HG03354 (cell line): ENCODE measurements around the gene IFNLR1.

ENCODE experiments used
- ATAC-seq: cut with Tn5 transposase; IDR thresholded peaks from one replicate; pipeline ENCODE4 v1.9.1; 2021; ENCODE audit warnings: mild to moderate bottlenecking; ENCODE audit not compliant: unreplicated experiment, poor library complexity, severe bottlenecking

The IFNLR1 gene

DNA sequence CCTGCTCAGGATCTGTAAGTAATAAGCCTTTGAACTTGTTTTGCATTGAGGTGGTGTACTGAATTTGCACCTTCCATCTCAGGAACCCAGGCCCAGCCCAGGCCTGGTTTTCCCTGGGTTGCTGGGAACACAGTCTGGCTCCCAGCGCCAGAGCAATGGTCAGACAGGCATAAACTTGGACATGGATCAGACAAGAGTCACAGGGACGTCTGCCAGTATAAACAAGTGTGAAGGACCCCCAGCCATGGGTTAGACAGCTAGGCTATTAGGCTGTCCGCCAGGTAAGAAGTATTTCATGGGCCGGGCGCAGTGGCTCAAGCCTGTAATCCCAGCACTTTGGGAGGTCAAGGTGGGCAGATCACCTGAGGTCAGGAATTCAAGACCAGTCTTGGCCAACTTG, 5.5 kb downstream of the IFNLR1 start:
- no peak for ATAC-seq

DNA sequence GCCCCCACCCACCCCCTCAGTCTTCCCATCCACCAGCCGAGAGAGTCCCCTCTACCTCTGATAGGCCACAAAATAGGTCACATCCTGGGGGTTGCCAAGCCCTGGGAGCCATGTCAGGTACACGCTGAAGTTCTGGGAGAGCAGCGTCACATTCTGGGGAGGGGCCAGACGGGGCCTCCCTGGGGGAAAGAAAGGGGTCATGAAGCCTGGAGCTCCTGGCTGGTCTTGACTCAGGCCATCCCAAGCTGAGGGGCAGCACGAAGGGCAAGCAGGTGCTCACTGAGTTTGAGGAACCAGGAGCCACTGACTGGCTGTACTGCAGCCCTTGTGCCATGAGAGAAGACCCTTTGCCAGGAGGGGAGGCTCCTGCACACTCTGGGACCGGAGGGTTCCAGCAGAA, 6.4 kb downstream of the IFNLR1 start:
- no peak for ATAC-seq

DNA sequence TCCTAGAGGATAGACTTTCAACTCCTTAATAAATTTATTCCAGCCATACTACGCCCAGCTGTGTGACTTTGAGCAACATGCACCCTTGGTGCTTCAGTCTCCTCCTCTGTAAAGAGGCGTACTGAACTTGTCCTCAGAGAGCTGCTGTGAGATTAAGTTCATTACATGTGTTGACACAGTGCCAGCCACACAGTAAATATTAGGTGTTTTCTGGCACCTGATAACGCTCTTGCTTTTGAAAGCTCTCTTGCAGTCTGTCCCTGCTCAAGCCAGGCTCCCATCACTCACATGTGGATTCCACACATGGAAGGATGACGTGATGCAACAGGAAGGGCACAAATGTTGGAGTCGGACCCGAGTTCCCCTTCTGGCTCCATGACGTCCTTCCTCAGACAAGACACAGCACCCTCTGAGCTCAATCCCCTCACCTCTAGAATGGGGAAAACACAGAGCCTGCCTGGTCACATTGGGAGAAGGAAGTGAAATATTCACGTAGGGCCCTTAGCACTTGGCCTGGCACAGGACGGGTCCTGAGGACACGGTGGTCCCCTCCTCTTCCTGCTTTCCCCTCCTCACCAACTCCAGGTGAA, 7.7 kb downstream of the IFNLR1 start:
- no peak for ATAC-seq

DNA sequence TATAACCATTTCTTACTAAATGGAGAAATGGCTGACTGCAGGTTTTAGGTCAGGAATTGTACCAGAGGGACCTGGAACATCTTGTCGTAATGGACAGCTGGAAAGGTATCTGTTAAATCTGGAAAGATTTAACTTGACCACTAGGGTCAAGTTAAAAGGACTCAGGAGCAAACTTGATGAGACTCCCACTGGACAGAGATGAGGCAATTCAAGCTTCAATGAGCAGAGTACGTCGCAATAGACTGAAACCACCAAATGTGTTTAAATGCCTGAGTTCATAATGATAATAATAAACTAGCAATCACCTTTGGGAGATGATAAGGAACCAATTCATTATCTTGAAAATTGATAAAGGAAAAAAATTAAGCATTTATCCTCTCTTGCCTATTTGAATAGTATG, 8.7 kb downstream of the IFNLR1 start:
- no peak for ATAC-seq

DNA sequence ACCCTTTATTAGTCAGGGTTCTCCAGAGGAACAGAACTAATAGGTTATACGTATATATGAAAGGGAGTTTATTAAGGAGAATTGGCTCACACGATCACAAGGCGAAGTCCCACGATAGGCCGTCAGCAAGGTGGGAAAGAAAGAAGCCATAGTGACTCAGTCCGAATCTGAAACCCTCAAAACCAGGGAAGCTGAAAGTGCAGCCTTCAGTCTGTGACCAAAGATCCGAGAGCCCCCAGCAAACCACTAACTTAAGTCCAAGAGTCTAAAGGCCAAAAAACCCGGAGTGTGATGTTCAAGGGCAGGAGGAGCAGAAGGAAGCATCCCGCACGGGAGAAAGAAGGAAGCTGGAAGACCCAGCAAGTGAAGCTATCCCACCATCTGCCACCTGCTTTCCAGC, 9.9 kb downstream of the IFNLR1 start:
- no peak for ATAC-seq

DNA sequence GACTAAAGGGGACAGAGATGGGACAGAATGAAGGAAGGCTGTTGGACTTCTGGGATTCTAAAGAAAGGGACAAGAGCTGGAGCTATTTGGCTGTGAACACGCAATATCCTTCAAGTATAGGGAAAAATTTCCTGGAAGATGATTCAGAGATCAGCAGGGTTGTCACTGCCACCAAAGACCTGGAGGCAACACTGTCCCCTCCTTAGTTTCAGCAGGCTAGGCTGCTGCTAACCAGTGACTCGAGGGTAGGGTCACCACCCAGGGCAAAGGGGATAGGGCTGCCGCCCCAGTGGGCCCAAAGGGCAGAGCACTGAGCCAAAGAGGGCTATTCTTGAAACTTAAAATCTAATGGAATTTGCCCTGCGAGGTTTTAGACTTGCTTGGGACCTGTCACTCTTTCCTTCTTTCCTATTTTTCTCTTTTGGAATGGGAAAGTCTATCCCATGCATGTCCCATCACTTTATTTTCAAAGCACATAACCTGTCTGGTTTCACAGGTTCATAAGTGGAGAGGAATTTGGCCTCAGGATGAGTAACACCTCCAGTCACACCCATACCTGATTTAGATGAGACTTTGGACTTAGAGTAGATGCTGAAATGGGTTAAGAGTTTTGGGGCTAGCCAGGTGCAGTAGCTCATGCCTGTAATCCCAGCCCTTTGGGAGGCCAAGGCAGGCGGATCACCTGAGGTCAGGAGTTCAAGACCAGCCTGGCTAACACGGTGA, 11.9 kb downstream of the IFNLR1 start:
- ATAC-seq = no peak

DNA sequence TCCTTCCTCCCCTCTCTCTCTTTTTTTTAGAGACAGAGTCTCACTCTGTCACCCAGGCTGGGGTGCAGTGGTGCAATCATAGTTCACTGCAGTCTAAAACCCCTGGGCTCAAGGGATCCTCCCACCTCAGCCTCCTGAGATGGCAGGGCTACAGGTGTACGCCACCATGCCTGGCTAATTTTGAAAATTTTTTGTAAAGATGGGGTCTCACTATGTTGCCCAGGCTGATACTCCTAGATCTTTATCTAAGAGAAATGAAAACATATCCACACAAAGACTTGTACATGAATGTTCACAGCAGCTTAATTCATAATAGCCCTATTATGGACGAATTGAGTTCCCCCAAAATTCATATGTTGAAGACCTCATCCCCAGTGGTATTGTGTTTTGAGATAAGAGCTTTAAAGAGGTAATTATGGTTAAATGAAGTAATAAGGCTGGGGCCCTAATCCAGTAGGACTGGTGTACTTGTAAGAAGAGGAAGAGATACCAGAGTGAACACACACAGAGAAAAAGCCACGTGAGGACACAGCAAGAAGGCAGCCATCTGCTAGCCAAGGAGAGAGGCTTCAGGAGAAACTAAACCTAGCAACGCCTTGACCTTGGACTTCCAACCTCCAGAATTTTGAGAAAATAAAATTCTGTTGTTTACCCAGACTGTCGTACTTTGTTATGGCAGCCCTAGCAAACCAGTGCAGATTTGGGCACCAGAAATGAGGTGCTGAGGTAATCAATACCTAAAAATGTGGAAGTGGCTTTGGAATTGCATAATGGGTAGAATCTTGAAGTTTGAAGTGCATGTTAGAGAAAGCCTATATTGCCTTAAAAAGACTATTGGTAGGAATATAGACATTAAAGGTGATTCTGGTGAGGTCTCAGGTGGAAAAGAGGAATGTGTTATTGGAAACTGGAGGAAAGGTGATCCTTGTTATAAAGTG, 13.2 kb downstream of the IFNLR1 start:
- no peak for ATAC-seq

DNA sequence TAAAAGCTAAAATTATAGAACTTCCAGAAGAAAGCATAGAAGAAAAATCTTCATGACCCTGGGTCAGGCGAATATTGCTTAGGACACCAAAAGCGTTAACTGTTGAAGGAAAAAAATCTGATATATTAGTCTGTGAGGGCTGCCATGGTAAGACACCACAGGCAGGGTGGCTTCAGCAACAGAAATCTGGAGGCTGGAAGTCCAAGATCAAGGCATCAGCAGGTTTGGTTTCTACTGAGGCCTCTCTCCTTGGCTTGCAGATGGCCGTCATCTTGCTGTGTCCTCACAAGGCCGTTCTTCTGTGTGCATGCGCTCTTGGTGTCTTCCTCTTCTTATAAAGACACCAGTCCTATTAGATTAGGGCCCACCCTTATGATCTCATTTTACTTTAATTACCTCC, 14.5 kb downstream of the IFNLR1 start:
- no peak for ATAC-seq

DNA sequence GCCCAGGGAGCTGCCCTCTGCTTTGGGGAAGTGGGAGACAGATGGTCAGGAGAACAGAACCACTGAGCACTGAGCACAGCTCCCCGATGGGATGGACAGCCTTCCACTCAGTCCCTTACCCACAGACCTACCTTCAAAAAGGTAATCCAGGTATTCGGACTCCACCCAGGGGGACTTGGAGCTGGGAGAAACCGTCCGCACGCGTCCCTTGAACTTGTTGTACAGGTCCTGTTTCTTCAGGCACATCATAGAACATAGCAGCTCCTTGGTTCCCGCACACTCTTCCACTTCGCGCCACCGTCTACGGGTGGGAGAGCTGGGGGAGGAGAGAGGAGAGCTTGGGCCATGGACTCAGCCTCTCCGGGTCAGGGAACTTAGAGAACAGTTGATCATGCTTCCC, 17.8 kb downstream of the IFNLR1 start:
- no peak for ATAC-seq

DNA sequence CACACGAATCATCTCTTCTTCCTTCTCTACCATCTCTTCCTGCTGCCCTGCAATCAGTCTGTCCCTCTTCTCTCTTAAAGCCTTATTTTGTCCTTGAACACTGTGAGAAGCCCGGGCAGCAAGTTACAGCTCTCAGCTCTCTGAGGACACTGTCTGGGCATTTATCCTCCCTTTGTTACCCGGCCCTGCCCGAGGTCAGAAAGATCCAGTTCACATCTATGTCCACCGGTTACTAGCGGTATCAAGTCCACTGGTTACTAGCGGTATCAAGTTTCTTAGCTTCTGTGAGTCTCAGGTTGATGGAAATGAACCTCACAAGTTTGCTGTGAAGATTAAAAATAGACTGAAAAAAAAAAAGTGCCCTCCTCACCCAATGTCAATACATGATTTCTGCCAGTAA, 18.8 kb downstream of the IFNLR1 start:
- no peak for ATAC-seq

DNA sequence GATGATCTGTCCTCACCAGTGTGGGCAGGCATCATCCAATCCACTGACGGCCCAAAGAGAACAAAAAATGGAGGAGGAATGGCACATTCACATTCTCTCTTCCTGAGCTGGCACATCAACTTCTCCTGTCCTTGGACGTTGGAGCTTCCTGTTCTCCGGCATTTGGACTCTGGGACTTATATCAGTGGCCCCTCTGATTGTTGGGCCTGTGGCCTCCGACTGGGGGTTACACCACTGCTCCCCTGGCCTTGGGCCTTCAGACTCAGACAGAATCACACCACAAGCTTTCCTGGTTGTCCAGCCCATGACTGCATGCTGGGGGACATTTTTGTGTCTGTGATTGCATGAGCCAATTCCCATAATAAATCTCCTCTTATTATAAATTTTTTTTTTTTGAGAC, 20.1 kb downstream of the IFNLR1 start:
- ATAC-seq = no peak

DNA sequence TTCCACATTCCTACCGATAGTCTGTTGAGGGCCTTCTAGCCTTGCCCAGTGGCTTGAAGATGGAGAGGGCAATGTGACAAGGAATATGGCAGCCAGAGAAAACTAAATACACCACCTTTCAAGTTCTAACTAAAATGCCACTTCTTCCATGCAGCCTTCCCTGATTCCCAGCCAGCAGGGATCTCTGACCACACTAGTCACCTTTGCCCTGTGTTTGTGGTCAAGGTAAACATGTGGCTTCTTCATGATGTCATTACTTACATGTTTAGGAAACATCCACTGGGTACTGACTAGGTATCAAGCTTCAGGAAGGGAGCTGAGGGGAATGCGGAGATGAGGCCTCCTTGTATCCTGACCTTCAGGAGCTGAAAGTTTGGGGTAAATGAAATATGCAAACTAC, 21.6 kb downstream of the IFNLR1 start:
- no peak for ATAC-seq

DNA sequence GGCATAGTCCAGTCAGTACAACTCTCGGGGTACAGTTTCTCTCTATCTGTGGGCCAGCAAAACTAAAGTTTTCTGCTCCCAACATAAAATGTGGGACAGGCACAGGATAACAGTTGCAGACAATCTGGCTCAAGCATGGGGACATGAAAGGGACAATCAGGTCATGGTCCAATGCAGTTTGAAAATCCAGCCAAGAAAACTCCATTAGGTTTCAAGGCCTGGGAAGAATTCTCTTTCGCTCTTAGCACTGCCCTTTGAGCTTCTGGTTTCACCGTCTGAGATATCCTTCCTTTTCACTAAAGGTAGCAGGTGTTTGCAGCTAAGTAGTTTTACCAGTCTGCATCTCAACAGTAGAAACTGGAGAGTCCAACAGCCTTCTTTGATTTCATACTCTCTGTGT, 23.1 kb downstream of the IFNLR1 start:
- no peak for ATAC-seq

DNA sequence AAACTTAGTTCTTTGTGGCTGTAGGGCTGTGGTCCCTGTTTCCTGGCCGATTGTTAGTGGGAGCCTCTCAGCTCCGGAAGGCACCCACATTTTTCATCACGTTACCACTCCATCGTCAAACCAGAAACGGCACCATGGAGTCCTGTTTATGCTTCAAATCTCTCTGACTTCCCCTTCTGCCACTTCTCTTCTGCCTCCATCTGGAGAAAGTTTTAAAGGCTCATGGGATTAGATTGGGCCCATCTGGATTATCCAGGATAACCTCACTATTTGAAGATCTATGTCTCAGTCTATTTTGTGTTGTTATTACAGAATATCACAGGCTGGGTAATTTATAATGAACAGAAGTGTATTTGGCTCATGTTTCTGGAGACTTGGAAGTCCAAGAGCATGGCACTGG, 24.9 kb downstream of the IFNLR1 start:
- no peak for ATAC-seq

DNA sequence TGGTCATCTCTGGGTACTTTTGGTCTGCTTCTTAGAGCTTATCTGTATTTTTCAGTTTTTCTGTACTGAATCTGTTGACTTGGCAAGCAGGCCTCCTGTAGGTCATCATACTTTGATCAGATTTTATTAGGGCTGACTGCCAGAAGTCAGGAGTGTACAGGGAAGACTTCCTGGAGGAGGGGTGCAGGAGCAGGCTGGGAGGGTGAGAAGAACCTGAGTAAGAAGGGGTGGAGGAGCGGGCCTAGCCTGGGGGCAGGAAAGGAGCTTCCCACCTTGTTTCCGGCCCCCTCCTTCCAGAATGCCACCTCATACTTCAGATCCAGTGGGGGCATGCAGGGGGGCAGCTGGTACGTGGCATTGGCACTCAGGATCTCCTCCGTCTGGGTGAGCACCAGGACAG, 25.8 kb downstream of the IFNLR1 start:
- ATAC-seq = no peak

DNA sequence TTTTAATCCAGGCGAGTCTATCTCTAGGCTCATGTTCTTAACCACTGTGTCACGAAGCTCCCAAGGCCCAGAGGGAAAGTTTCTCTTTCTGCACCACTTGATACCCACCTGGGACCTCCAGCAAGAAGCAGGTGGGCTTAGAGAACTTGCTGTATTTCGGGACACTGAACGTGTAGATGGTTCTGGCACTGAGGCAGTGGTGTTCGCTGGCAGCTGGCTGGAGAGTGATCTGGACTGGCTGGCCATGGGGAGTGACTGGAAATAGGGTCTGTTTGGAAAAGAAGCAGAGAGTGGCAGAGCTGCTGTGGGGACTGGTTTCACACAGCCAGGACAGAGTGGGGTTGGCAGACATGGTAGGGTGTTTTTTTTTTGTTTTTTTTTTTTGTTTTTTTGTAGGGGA, 27.7 kb downstream of the IFNLR1 start:
- ATAC-seq = no peak

DNA sequence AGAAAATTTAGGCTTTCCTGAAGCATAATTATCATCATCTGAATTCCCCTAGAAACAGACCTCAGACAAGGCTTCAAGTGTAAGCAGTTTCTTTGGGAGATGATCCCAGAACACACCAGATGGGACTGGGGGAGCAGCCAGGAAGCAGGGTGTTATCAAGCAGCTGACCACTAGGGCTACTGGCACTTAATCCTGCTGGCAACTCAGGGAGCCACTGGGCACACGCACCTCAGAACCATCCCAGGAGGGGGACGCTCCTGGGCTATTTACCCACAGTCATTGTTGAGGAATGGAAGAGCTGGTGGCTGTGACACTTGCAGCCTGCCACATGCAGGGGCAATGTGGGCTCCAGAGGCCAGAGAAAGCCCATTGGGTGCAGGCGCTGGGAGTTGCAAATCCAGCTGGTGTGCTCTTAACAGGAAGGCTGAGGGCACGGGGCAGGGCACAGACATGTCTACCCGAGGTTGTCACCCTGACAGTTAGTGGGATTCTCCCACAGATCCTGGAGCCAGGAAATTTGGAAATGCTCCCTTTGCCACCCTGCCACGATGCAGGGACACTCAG, 29.1 kb downstream of the IFNLR1 start:
- ATAC-seq = no peak

DNA sequence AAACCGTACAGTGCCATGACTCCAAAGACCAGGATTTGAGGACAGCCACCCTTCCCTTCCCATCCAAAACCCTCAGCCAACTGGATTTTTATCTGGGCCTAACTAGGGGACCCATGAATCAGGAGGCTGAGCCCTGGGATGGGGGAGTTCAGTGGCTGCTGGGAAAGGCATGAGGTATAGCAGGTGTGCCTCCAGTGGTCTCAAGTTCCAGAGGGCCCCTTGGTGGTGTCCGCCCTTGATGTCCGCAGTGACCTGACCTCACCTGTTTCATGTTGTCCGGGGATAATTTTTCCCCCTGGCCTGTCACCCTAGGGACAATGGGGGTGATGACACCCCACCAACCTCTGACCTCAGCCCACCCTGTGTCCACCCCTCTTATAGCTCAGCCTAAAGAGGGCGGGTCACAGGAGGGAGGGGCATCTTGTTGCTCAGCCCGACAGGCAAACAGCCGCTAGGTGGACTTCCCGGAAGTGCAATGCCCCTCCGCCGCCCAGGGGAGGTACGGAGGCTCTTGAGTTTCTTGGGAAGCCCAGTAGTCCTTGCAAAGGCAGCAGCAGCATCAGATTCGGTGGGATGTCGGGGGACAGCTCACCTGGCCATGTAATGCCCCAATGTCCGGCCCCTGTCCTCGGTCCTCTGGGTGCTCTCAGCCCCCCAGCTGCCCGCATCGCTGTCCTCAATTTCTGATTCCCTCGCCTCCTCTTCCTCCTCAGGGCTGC, 30.4 kb downstream of the IFNLR1 start:
- ATAC-seq = no peak

DNA sequence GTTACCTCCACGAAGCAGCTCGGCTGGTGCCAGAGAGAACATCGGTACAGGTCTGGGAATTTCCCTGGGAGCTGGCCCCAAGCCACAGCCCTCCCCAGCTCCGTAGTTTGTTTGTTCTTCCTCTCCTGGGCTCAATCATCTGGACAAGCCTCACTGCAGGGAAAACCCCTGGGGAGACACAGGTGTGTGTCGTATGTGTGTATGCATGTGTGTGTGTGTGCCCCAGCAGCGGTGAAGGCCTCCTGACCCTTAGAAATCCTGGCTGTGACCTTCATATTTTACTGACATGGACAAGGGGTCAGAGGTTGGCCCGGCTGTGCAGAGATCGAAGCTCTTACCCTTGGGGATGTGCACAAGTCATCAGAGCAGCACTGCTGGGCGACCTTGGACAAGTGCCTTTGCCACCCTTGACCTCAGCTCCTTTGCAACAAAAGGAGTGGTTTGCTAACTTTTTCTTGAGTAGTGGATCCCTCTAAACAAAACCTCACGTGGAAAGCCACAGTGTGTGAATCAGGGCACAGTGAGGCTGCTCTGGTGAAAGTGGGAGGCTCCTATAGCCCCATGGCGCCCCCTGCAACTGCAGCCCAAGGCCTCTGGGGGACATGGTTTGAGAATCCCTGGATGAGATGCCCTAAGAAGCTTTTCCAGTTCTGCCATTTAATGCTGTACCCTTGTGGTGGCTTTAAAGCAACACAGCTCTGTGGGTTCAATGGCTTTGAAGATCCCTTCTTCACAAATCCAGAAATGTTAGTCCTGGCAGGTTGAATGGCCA, 31.9 kb downstream of the IFNLR1 start:
- no peak for ATAC-seq
